Measurements from ENCODE around the gene PROCR. TPM values are rescaled to one million over a fixed set of nuclear protein-coding genes. Genes with fewer than 3 reads are reported as not detected.

PROCR gene
- total and polyA plus RNA-seq, 9 donors = 9.1 to 40.2 (median 21.6) TPM

DNA sequence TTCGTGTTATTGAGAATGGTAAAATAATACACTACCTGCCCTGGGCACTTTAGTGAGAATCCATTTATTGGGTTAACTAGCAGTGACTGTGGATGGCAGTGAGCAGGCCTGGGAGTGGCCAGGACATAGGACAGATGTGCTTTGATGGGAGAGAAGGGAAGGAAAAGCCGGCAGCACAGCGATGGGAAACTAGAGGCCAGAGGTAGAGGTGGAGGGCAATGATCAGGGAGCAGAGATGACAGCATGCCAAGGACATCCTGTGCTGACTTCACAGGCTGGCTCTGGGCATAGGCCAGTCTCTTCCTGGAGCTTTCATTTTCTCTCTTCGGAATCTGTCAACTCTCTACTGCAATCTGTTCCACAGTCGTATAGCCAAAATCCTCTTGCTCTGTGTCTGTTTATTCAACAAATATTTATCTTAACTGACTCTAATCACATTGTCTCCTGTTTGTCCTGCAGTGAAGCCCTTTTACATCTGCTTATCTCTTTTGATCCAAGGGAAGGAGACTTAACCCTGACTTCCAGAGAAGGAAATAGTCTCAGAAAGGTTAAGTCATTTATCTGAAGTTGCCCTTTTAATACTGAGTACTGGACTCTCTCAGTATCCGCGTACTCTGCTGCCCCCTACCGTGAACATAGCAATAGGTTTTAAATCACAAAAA is 36.2 kb downstream of the PROCR start:
- H3K4me1 ChIP-seq (ENCODE audit: insufficient read depth) = no peaks in the 10 kb centered on the region
- 12 to 18% (median 14%) methylated on average over 8 of the region's 8 CpGs for WGBS, 3 donors
- no peak overlapping the region for H3K4me3 ChIP-seq
- H3K27me3 ChIP-seq = no peaks in the 10 kb centered on the region
- TF ChIP-seq EP300 (IDR thresholded peaks at IDR 0.05) (no peak), POLR2A (IDR thresholded peaks at IDR 0.05) (no peak)
- TF ChIP-seq, protein P1, sequence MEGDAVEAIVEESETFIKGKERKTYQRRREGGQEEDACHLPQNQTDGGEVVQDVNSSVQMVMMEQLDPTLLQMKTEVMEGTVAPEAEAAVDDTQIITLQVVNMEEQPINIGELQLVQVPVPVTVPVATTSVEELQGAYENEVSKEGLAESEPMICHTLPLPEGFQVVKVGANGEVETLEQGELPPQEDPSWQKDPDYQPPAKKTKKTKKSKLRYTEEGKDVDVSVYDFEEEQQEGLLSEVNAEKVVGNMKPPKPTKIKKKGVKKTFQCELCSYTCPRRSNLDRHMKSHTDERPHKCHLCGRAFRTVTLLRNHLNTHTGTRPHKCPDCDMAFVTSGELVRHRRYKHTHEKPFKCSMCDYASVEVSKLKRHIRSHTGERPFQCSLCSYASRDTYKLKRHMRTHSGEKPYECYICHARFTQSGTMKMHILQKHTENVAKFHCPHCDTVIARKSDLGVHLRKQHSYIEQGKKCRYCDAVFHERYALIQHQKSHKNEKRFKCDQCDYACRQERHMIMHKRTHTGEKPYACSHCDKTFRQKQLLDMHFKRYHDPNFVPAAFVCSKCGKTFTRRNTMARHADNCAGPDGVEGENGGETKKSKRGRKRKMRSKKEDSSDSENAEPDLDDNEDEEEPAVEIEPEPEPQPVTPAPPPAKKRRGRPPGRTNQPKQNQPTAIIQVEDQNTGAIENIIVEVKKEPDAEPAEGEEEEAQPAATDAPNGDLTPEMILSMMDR (IDR thresholded peaks at IDR 0.05) = peak; percentile 78 to 92 (median 86)
- H3K36me3 ChIP-seq = no peaks in the 10 kb centered on the region
- DNase-seq = peak; percentile 77 to 90 (median 79)
- H3K27ac ChIP-seq = peak overlapping the region in 1 of 2 donors; percentile 4
- H3K9me3 ChIP-seq = no peaks in the 10 kb centered on the region
- intact Hi-C loops (cut with DNase I) = loop anchor here (2.0 to 10.0 kb wide), 4 partner anchors 61 to 113 kb away; partner anchors contain the start of genes EDEM2 (in 3 of the 4) and TRPC4AP (in 1 of the 4)

DNA sequence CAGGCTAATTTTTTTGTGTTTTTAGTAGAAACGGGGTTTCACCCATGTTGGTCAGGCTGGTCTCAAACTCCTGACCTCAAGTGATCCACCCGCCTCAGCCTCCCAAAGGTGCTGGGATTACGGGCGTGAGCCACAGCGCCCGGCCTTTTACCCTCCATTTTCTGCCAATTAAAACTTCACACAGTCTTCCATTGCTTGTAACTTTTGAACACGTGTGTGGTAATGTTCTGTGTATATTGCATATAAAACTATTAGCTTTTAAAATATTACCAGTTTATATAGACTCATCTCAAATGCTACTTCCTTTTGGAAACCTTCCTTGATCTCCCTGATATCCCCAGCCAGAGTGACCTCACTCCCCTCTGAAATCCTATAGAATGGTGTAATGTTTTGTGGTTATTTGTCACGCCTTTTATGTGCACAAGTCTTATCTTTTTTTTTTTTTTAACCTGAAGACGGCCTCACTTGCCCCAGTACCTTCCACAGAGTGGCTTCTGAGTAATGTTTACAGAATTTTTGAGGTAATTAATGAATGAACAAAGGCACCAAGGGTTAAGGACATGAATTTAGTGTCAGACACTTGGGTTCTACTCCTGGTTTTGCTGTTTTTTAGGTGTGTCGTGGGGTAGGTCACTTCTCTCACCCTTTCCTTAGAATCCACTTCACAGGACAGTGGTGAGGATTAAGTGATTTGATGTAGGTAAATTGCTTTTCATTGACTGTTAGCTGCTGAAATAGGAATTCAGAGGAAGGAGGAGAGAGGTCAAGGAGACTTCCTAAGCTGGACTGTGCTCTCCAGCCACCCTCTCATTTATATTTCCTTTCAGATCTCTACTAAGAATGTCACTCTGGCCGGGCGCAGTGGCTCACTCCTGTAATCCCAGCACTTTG is 43.4 kb downstream of the PROCR start:
- no peak for DNase-seq
- WGBS, 3 donors = 91 to 93% (median 92%) methylated on average over 12 of the region's 12 CpGs
- H3K27me3 ChIP-seq = no peaks in the 10 kb centered on the region
- intact Hi-C loops (cut with DNase I) = no loop called here
- H3K4me3 ChIP-seq = no peak overlapping the region
- TF ChIP-seq, protein P1 (IDR thresholded peaks at IDR 0.05) = no peak
- H3K9me3 ChIP-seq = no peaks in the 10 kb centered on the region
- no peaks in the 10 kb centered on the region for H3K36me3 ChIP-seq
- H3K4me1 ChIP-seq (ENCODE audit: insufficient read depth) = no peaks in the 10 kb centered on the region
- no peak overlapping the region for H3K27ac ChIP-seq

DNA sequence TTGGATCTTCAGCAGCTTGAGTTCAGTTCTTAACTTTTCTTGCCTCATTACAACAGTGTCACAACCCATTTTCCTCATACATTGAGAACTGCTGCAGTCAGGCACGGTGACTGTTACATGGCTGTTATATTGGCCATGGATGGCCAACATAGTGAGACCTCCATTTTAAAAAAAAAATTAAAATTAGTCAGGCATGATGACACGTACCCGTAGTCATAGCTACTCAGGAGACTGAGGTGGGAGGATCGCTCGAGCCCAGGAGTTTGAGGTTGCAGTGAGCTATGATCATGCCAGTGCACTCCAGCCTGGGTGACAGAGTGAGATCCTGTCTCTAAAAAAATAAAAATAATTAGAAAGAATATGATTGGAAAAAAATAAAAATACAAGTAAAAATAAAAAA is 44.7 kb downstream of the PROCR start:
- intact Hi-C loops (cut with DNase I) = no loop called here
- Histone ChIP-seq H3K4me3 (no peak overlapping the region), H3K27me3 (no peaks in the 10 kb centered on the region), H3K9me3 (no peaks in the 10 kb centered on the region), H3K27ac (no peak overlapping the region), H3K4me1 (ENCODE audit: insufficient read depth) (no peaks in the 10 kb centered on the region), H3K36me3 (no peaks in the 10 kb centered on the region)
- TF ChIP-seq, protein P1 (IDR thresholded peaks at IDR 0.05) = no peak
- TF ChIP-seq EP300 (IDR thresholded peaks at IDR 0.05) = no peak
- TF ChIP-seq POLR2A (IDR thresholded peaks at IDR 0.05) = no peak
- no peak for DNase-seq
- WGBS, 3 donors = 90 to 96% (median 90%) methylated on average over 5 of the region's 5 CpGs

DNA sequence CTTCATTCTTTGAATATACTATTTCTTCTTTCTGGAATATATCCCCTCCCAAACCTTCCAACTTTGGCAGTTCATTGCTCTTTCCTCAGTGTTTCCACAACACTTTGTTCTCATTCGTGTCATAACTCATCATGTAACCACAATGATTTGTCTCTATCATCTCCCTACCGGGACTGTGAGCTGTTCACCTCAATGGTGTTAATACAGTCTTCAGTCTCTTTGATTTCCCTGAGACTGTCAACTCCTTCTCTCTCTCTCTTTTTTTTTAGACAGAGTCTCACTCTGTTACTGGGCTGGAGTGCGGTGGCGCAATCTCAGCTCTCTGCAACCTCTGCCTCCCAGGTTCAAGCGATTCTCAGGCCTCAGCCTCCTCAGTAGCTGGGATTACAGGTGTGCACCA is 52.1 kb downstream of the PROCR start:
- no peaks in the 10 kb centered on the region for H3K27me3 ChIP-seq
- TF ChIP-seq POLR2A (IDR thresholded peaks at IDR 0.05) (no peak), EP300 (IDR thresholded peaks at IDR 0.05) (no peak)
- TF ChIP-seq, protein P1 (IDR thresholded peaks at IDR 0.05) = no peak
- no peak for DNase-seq
- H3K27ac ChIP-seq = no peak overlapping the region
- H3K4me3 ChIP-seq = no peak overlapping the region
- intact Hi-C loops (cut with DNase I) = no loop called here
- WGBS, 3 donors = 90 to 96% (median 94%) methylated on average over 5 of the region's 5 CpGs
- H3K9me3 ChIP-seq = no peaks in the 10 kb centered on the region
- H3K36me3 ChIP-seq = no peaks in the 10 kb centered on the region
- H3K4me1 ChIP-seq (ENCODE audit: insufficient read depth) = peaks cover 6% of the 10 kb centered on the region
